Measurements from ENCODE around the gene GRM4. TPM values are rescaled to one million over a fixed set of nuclear protein-coding genes. Genes with fewer than 3 reads are reported as not detected.

Gene GRM4
- total RNA-seq, 1 experiment from 2014 or later: 5.6 TPM

- H3K4me1 Mint-ChIP-seq: peaks cover 39 to 58% of the 10 kb centered on the region in 2 experiments
- Histone ChIP-seq H3K56ac (ENCODE audit: insufficient read length, low read depth, low read length) (no peak overlapping the region), H2BK120ac (ENCODE audit: low read depth, low read length, poor library complexity, severe bottlenecking) (no peak overlapping the region), H4K5ac (ENCODE audit: insufficient read length, low read depth, low read length) (no peak overlapping the region), H2BK20ac (ENCODE audit: low read depth, low read length, poor library complexity, severe bottlenecking) (no peak overlapping the region), H3K4me1 (ENCODE audit: insufficient read depth, low read length) (peaks cover 21% of the 10 kb centered on the region; the same call in 1 of the 2 replicates), H3K14ac (ENCODE audit: insufficient read depth, low read length) (no peak overlapping the region), H2BK5ac (ENCODE audit: insufficient read length, low read length) (no peak overlapping the region), H4K91ac (ENCODE audit: insufficient read length, low read depth, low read length) (no peak overlapping the region), H4K8ac (replicated peaks; ENCODE audit: insufficient read length, low read depth, low read length) (no peak overlapping the region), H2AFZ (ENCODE audit: low read length) (no peak overlapping the region), H3K9me3 (ENCODE audit: control insufficient read depth, low read depth, low read length) (no peaks in the 10 kb centered on the region), H3K23ac (ENCODE audit: insufficient read length, low read depth, low read length) (no peak overlapping the region), H2BK15ac (ENCODE audit: low read depth, low read length) (no peak overlapping the region), H3K27ac (ENCODE audit: insufficient read length, low read depth, low read length) (no peak overlapping the region), H3K79me2 (ENCODE audit: insufficient read depth, low read length) (no peaks in the 10 kb centered on the region), H3K79me1 (ENCODE audit: insufficient read depth, low read depth, low read length, poor library complexity, severe bottlenecking) (no peaks in the 10 kb centered on the region), H2BK12ac (ENCODE audit: insufficient read length, low read depth, low read length) (no peak overlapping the region), H3K23me2 (ENCODE audit: insufficient read length, low read depth, low read length, poor library complexity, severe bottlenecking) (peaks cover 3% of the 10 kb centered on the region), H3K9ac (ENCODE audit: extremely low read depth, insufficient read length, low read length) (no peak overlapping the region), H3K4me2 (ENCODE audit: insufficient read depth, insufficient read length, low read length) (peak overlapping the region; percentile 15), H3K27me3 (ENCODE audit: insufficient read depth, low read length) (no peaks in the 10 kb centered on the region), H3T11ph (ENCODE audit: low read length) (no peak overlapping the region), H3K18ac (ENCODE audit: insufficient read length, low read depth, low read length) (no peak overlapping the region), H4K20me1 (ENCODE audit: control insufficient read depth, insufficient read depth, insufficient read length) (no peaks in the 10 kb centered on the region), H2AK5ac (ENCODE audit: insufficient read length, low read length) (no peak overlapping the region), H3K4ac (ENCODE audit: low read depth, low read length) (no peak overlapping the region)
- WGBS (ENCODE audit: extremely low coverage, insufficient read length, low lambda C conversion rate): no CpG with 5 or more reads among the region's 5 CpGs
- H3K36me3 Mint-ChIP-seq (ENCODE audit: insufficient read depth in 1 of 3, low read depth in 3 of 3): no peaks in the 10 kb centered on the region; a peak in 2 of 7 replicates
- H3K27ac Mint-ChIP-seq: peak overlapping the region in 2 of 3 experiments; percentile 73 to 89; a peak in 3 of 7 replicates
- H3K4me3 Mint-ChIP-seq: peak overlapping the region in 1 of 2 experiments; percentile 67; a peak in 1 of 5 replicates
- peaks cover 0 to 2% of the 10 kb centered on the region in 2 experiments; a peak in 1 of 5 replicates for H3K9me3 Mint-ChIP-seq
- TF ChIP-seq CTCF (conservative IDR thresholded peaks at IDR 0.05): no peak
- DNase-seq: peak; percentile 84
- H3K27me3 Mint-ChIP-seq (ENCODE audit: low read depth): no peaks in the 10 kb centered on the region; the same call in none of the 2 replicates
Observed at GRCh38 chr6:34129753-34130152, 16.1 kb downstream of the GRM4 start.

Measured in H9 (cell line).